Keratinocyte (primary cell): ENCODE results near the gene ZC3H14. TPM values are rescaled to one million over a fixed set of nuclear protein-coding genes. Genes with fewer than 3 reads are reported as not detected.

Experiments
- DNase-seq: peaks from one replicate; pipeline ENCODE4 v3.0.0-alpha.2; 2011; ENCODE audit warnings: low read depth, missing footprints, low spot score
- FAIRE-seq: peaks from 2 replicates; lab custom pipeline; 2011; peaks lifted over from hg19 to GRCh38; lab: Jason Lieb, UNC
- H2AFZ ChIP-seq: 2 replicates; pipeline ENCODE4 v1.6.0; 2012; ENCODE audit warnings: low read length, control low read depth, inconsistent platforms; ENCODE audit not compliant: control insufficient read depth
- H3K27ac ChIP-seq: 2 replicates; pipeline ENCODE4 v1.5.1; 2011; ENCODE audit warnings: low read length; ENCODE audit not compliant: control insufficient read depth, insufficient read depth
- H3K27me3 ChIP-seq: 3 replicates; pipeline ENCODE4 v1.6.0; 2011; ENCODE audit warnings: low read length; ENCODE audit not compliant: control insufficient read depth, insufficient read depth; ENCODE audit errors: extremely low read depth
- H3K36me3 ChIP-seq, 2 experiments: 2 replicates in 1 of 2; 3 replicates in 1 of 2; pipeline ENCODE4 v1.5.1; 2011; ENCODE audit warnings: low read length in 2 of 2, mild to moderate bottlenecking in 1 of 2; ENCODE audit not compliant: control insufficient read depth in 2 of 2, insufficient read depth in 2 of 2; ENCODE audit errors: extremely low read depth in 1 of 2
- H3K4me1 ChIP-seq: 3 replicates; pipeline ENCODE4 v1.5.1; 2011; ENCODE audit warnings: low read length; ENCODE audit not compliant: control insufficient read depth, insufficient read depth; ENCODE audit errors: extremely low read depth
- H3K4me2 ChIP-seq: 3 replicates; pipeline ENCODE4 v1.6.0; 2011; ENCODE audit warnings: low read depth, low read length; ENCODE audit not compliant: control insufficient read depth, insufficient read depth; ENCODE audit errors: extremely low read depth
- H3K4me3 ChIP-seq, 3 experiments: fragments of 200-600 bp in 1 of 3; sonication (generic) in 1 of 3; 2 replicates in 2 of 3; 3 replicates in 1 of 3; pipeline ENCODE4 v1.5.1; 2011 to 2016; ENCODE audit warnings: low read length in 3 of 3, mild to moderate bottlenecking in 3 of 3, control low read depth in 2 of 3, inconsistent platforms in 1 of 3, low read depth in 1 of 3, mixed read lengths in 1 of 3, mixed run types in 1 of 3, moderate library complexity in 1 of 3; ENCODE audit not compliant: control insufficient read depth in 2 of 3, insufficient read depth in 2 of 3; ENCODE audit errors: extremely low read depth in 1 of 3
- H3K79me2 ChIP-seq: 2 replicates; pipeline ENCODE4 v1.6.0; 2012; ENCODE audit warnings: low read length; ENCODE audit not compliant: control insufficient read depth, insufficient read depth
- H3K9ac ChIP-seq: 3 replicates; pipeline ENCODE4 v1.6.0; 2011; ENCODE audit warnings: low read length; ENCODE audit not compliant: control insufficient read depth, insufficient read depth; ENCODE audit errors: extremely low read depth
- H3K9me1 ChIP-seq: 3 replicates; pipeline ENCODE4 v1.6.0; 2011; ENCODE audit warnings: low read length; ENCODE audit not compliant: control insufficient read depth, insufficient read depth; ENCODE audit errors: extremely low read depth
- H3K9me3 ChIP-seq: 2 replicates; pipeline ENCODE4 v1.5.1; 2012; ENCODE audit warnings: low read depth, low read length; ENCODE audit not compliant: control insufficient read depth
- H4K20me1 ChIP-seq: 3 replicates; pipeline ENCODE4 v1.6.0; 2011; ENCODE audit warnings: low read length; ENCODE audit not compliant: control insufficient read depth, insufficient read depth; ENCODE audit errors: extremely low read depth
- CTCF ChIP-seq, 3 experiments: IDR thresholded peaks in 1 of 3; conservative IDR thresholded peaks in 1 of 3; optimal IDR thresholded peaks in 1 of 3; 2 replicates in 2 of 3; 3 replicates in 1 of 3; pipeline versions ENCODE3 to v1.5.1; 2011; ENCODE audit warnings: low read length in 3 of 3, mild to moderate bottlenecking in 3 of 3, moderate library complexity in 2 of 3, control low read depth in 1 of 3, inconsistent platforms in 1 of 3; ENCODE audit not compliant: insufficient read depth in 2 of 3; ENCODE audit errors: extremely low read depth in 1 of 3
- EZH2 ChIP-seq: IDR thresholded peaks from one replicate; pipeline ENCODE4 v1.6.1; 2012; ENCODE audit warnings: inconsistent platforms, mild to moderate bottlenecking, low read length, moderate library complexity
- dilution Hi-C: fragments of 300-500 bp; cut with MboI; formaldehyde crosslinking; loops from one replicate; pipeline ENCODE4 v1.7.0; 2020; ENCODE audit warnings: low sequenced_read_pairs; ENCODE audit not compliant: extremely low pct_ligation_motif_present
- polyA minus RNA-seq, 3 experiments: library from RNA; depleted of rRNA, polyadenylated mRNA; stranded (reverse); fragments of >200 nt; gene quantifications; 1 replicate in 1 of 3; 2 replicates in 1 of 3; 3 replicates in 1 of 3; pipeline ENCODE4 v1.2.3, GENCODE V29; 2011
- polyA plus RNA-seq, 5 experiments: library from polyadenylated mRNA; depleted of rRNA in 3 of 5; stranded (reverse) in 3 of 5; stranded (forward) in 1 of 5; unstranded in 1 of 5; fragments of >200 nt; gene quantifications; 1 replicate in 1 of 5; 2 replicates in 3 of 5; 3 replicates in 1 of 5; pipeline versions ENCODE4 v1.2.1 to v1.2.3, GENCODE V29; 2011 to 2012; ENCODE audit warnings: missing spikeins in 2 of 5, low read depth in 1 of 5, low replicate concordance in 1 of 5

The ZC3H14 gene
- polyA plus RNA-seq (91.4 to 129 TPM (median 125 TPM) in 3 replicates), polyA minus RNA-seq (96.6 to 176 TPM (median 127 TPM) in 3 replicates)
- polyA plus RNA-seq (2011; ENCODE audit: low read depth), result 65.3 TPM
- 72.7 and 134 TPM in 2 replicates for polyA plus RNA-seq (2011; cell fraction: cytosol; rRNA removed)
- 127 and 145 TPM in 2 replicates for polyA plus RNA-seq (2011; cell fraction: nucleus; rRNA removed)
- polyA plus RNA-seq (2012; ENCODE audit: low replicate concordance), result 33.9 and 47.1 TPM in 2 replicates
- 78.1 TPM for polyA minus RNA-seq (2011; cell fraction: cytosol; rRNA and poly(A)+ RNA removed)
- 41.9 and 67.2 TPM in 2 replicates for polyA minus RNA-seq (2011; cell fraction: nucleus; rRNA and poly(A)+ RNA removed)

DNA sequence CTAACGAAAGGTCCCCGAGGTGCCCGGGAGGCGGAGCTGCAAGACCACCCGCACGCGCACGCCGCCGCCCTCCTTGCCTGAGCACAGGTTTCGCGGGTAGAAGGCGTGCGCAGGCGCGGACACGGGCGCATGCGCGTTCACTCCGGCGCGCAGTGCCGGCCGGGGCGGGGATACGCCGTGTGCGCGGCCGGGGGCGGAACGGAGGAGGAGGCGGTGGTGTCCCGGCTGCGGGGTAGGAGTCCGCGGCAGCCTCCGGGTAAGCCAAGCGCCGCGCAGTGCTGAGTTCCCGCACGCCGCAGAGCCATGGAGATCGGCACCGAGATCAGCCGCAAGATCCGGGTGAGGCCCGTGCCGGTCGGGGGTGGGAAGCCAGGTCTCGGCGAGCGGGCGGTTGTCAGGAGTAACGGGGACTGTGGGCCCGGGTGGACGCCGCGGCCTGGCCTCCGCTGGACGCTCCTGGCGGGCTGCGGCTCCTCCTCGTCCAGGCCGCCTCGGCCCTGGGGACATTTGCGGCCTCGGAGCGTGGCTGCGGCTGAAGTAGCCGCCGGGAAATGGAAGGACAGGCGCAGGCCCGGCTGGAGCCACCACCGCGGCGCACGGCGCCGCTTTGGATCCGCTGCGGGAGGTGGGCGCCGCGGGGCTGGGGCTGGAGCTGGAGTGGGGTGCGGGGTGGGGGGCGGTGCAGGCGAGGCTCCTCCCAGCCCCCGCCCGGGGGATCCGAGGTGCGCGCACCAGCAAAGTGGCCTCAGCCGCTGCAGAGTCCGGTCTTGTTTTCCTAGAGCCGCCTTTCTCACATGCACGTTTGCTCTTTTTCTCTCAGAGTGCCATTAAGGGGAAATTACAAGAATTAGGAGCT, at the start of gene ZC3H14:
Gene ZC3H14 (plus strand): TSS at position 207 of the 856 bp plus-strand sequence. CDS start 97 bp downstream, at position 304.
- H3K4me3 ChIP-seq, result peak within 1 kb of the TSS; percentile 68 to 94 (median 77)
- dilution Hi-C loops, result no loop called here
- H3K9me1 ChIP-seq, result no peaks in the 10 kb centered on the region
- peak within 1 kb of the TSS; percentile 96 for H2AFZ ChIP-seq
- TF ChIP-seq CTCF (optimal IDR thresholded peaks at IDR 0.05 in 1 of 3, IDR thresholded peaks at IDR 0.05 in 1 of 3, conservative IDR thresholded peaks at IDR 0.05 in 1 of 3; ENCODE audit: extremely low read depth in 1 of 3, insufficient read depth in 2 of 3, low read length in 3 of 3) (peak in 1 of 3 experiments; percentile 11), EZH2 (no peak)
- no peaks in the 10 kb centered on the region for H3K27me3 ChIP-seq
- peaks cover 3 to 8% of the 10 kb centered on the region in 2 experiments for H3K36me3 ChIP-seq
- no peak for FAIRE-seq
- H3K9ac ChIP-seq, result peak within 1 kb of the TSS; percentile 87
- peaks cover 18% of the 10 kb centered on the region for H3K4me1 ChIP-seq
- H4K20me1 ChIP-seq, result no peaks in the 10 kb centered on the region
- peaks cover 27% of the 10 kb centered on the region for H3K79me2 ChIP-seq
- no peaks in the 10 kb centered on the region for H3K9me3 ChIP-seq
- peak within 1 kb of the TSS; percentile 95 for H3K4me2 ChIP-seq
- peak within 1 kb of the TSS; percentile 64 for H3K27ac ChIP-seq
- no peak for DNase-seq

- H3K27ac ChIP-seq, result no peak overlapping the region
- dilution Hi-C loops, result no loop called here
- H3K4me1 ChIP-seq, result peaks cover 4% of the 10 kb centered on the region
- H3K27me3 ChIP-seq, result no peaks in the 10 kb centered on the region
- FAIRE-seq (no peak), DNase-seq (no peak)
- no peak overlapping the region for H2AFZ ChIP-seq
- no peaks in the 10 kb centered on the region for H3K9me3 ChIP-seq
- H3K79me2 ChIP-seq, result no peaks in the 10 kb centered on the region
- no peak overlapping the region for H3K4me3 ChIP-seq
- H3K36me3 ChIP-seq, result peaks cover 0 to 2% of the 10 kb centered on the region in 2 experiments
- no peak overlapping the region for H3K9ac ChIP-seq
- H4K20me1 ChIP-seq, result no peaks in the 10 kb centered on the region
- TF ChIP-seq EZH2, result no peak
- TF ChIP-seq CTCF (optimal IDR thresholded peaks at IDR 0.05 in 1 of 3, IDR thresholded peaks at IDR 0.05 in 1 of 3, conservative IDR thresholded peaks at IDR 0.05 in 1 of 3; ENCODE audit: extremely low read depth in 1 of 3, insufficient read depth in 2 of 3, low read length in 3 of 3), result no peak
- no peak overlapping the region for H3K4me2 ChIP-seq
- H3K9me1 ChIP-seq, result no peaks in the 10 kb centered on the region
Measured at GRCh38 chr14:88515499-88516221, 47.2 kb upstream of the ZC3H14 start.
